HEK293 (cell line): ENCODE measurements around the gene ACOT12.

Experiments used
- CTCF ChIA-PET: fragments of 350-600 bp; formaldehyde crosslinking; extraction: SDS; loops from one replicate; lab custom pipeline; 2021; ENCODE audit warnings: antibody characterized with exemption; lab: Yijun Ruan, JAX
- POLR2A ChIA-PET: fragments of 300-600 bp; formaldehyde crosslinking; extraction: SDS; loops from one replicate; lab custom pipeline; 2020; ENCODE audit warnings: antibody characterized with exemption, inconsistent platforms; lab: Yijun Ruan, JAX
- H3K27ac ChIP-seq: fragments of 200-500 bp; sonication (Bioruptor generic); 2 replicates; pipeline ENCODE4 v1.5.1; 2014; ENCODE audit warnings: low read depth, low read length, control low read depth, inconsistent platforms; ENCODE audit errors: extremely low read depth
- H3K36me3 ChIP-seq, 2 experiments: fragments of 200-500 bp in 1 of 2; sonication (Bioruptor generic) in 1 of 2; 1 replicate in 1 of 2; 2 replicates in 1 of 2; pipeline ENCODE4 v1.5.1; 2014 to 2017; ENCODE audit warnings: inconsistent platforms in 2 of 2, low read length in 2 of 2; ENCODE audit not compliant: control insufficient read depth in 2 of 2, insufficient read depth in 1 of 2
- H3K4me1 ChIP-seq: fragments of 200-500 bp; sonication (Bioruptor generic); 2 replicates; pipeline ENCODE4 v1.5.1; 2014; ENCODE audit warnings: mild to moderate bottlenecking, low read length, inconsistent platforms; ENCODE audit not compliant: control insufficient read depth, insufficient read depth
- H3K4me3 ChIP-seq: 2 replicates; pipeline ENCODE4 v1.5.1; 2011; ENCODE audit warnings: low read depth, mild to moderate bottlenecking, control low read depth, low read length, moderate library complexity
- H3K9me3 ChIP-seq: fragments of 200-500 bp; sonication (Bioruptor generic); 2 replicates; pipeline ENCODE4 v1.5.1; 2014; ENCODE audit warnings: low read depth, low read length, inconsistent platforms; ENCODE audit not compliant: control insufficient read depth, insufficient read depth
- GLIS1 ChIP-seq: fragments of 450-650 bp; formaldehyde crosslinking; IDR thresholded peaks from 2 replicates; pipeline ENCODE4 v1.5.1; 2016; ENCODE audit warnings: missing biosample characterization, missing genetic modification characterization
- KLF8 ChIP-seq: fragments of 450-650 bp; formaldehyde crosslinking; IDR thresholded peaks from 2 replicates; pipeline ENCODE4 v1.5.1; 2016; ENCODE audit warnings: missing biosample characterization, missing genetic modification characterization
- KLF9 ChIP-seq: fragments of 450-650 bp; formaldehyde crosslinking; IDR thresholded peaks from 2 replicates; pipeline ENCODE4 v1.5.1; 2016; ENCODE audit warnings: missing biosample characterization, missing genetic modification characterization, low read depth
- MZF1 ChIP-seq: fragments of 450-650 bp; formaldehyde crosslinking; IDR thresholded peaks from 2 replicates; pipeline ENCODE4 v1.5.1; 2017; ENCODE audit warnings: missing biosample characterization, missing genetic modification characterization, borderline replicate concordance
- OSR2 ChIP-seq: fragments of 450-650 bp; formaldehyde crosslinking; IDR thresholded peaks from 2 replicates; pipeline ENCODE4 v1.5.1; 2016; ENCODE audit warnings: missing biosample characterization, missing genetic modification characterization
- ZBTB48 ChIP-seq: fragments of 450-650 bp; formaldehyde crosslinking; IDR thresholded peaks from 2 replicates; pipeline ENCODE4 v1.5.1; 2016; ENCODE audit warnings: missing biosample characterization, missing genetic modification characterization
- ZNF133 ChIP-seq: fragments of 450-650 bp; formaldehyde crosslinking; IDR thresholded peaks from 2 replicates; pipeline ENCODE4 v1.5.1; 2016; ENCODE audit warnings: missing biosample characterization, missing genetic modification characterization
- ZNF155 ChIP-seq: fragments of 450-650 bp; formaldehyde crosslinking; IDR thresholded peaks from 2 replicates; pipeline ENCODE4 v1.5.1; 2016; ENCODE audit warnings: missing biosample characterization, missing genetic modification characterization
- ZNF16 ChIP-seq: fragments of 450-650 bp; formaldehyde crosslinking; IDR thresholded peaks from 2 replicates; pipeline ENCODE4 v1.5.1; 2016; ENCODE audit warnings: low read depth, missing biosample characterization, missing genetic modification characterization
- ZNF596 ChIP-seq: fragments of 450-650 bp; IDR thresholded peaks from 2 replicates; pipeline ENCODE4 v1.5.0; 2018; ENCODE audit warnings: missing biosample characterization, mild to moderate bottlenecking, missing genetic modification characterization, moderate library complexity
- ZNF610 ChIP-seq: fragments of 450-650 bp; formaldehyde crosslinking; IDR thresholded peaks from 2 replicates; pipeline ENCODE4 v1.5.1; 2016; ENCODE audit warnings: missing biosample characterization, missing genetic modification characterization, borderline replicate concordance
- ZNF626 ChIP-seq: fragments of 450-650 bp; sonication (Bioruptor Pico); formaldehyde crosslinking; IDR thresholded peaks from 2 replicates; pipeline ENCODE4 v1.5.1; 2018; ENCODE audit warnings: missing biosample characterization, missing genetic modification characterization, inconsistent platforms
- ZNF664 ChIP-seq: fragments of 450-650 bp; formaldehyde crosslinking; IDR thresholded peaks from 2 replicates; pipeline ENCODE4 v1.5.1; 2016; ENCODE audit warnings: missing biosample characterization, missing genetic modification characterization
- ZNF76 ChIP-seq: fragments of 450-650 bp; formaldehyde crosslinking; IDR thresholded peaks from 2 replicates; pipeline ENCODE4; 2016; ENCODE audit warnings: low read depth, missing biosample characterization, missing genetic modification characterization, borderline replicate concordance
- ZXDB ChIP-seq: fragments of 450-650 bp; formaldehyde crosslinking; IDR thresholded peaks from 2 replicates; pipeline ENCODE4 v1.5.1; 2016; ENCODE audit warnings: missing biosample characterization, missing genetic modification characterization
- TF ChIP-seq, protein P1 (sequence below): fragments of 450-650 bp; formaldehyde crosslinking; IDR thresholded peaks from 2 replicates; pipeline ENCODE4 v1.5.1; 2016; ENCODE audit warnings: missing biosample characterization, missing genetic modification characterization
- TF ChIP-seq, protein P2 (sequence below): fragments of 450-650 bp; formaldehyde crosslinking; IDR thresholded peaks from 2 replicates; pipeline ENCODE4 v1.5.1; 2016; ENCODE audit warnings: missing biosample characterization, missing genetic modification characterization
- TF ChIP-seq, protein P3 (sequence below): fragments of 450-650 bp; formaldehyde crosslinking; IDR thresholded peaks from 2 replicates; pipeline ENCODE4 v1.5.1; 2016; ENCODE audit warnings: missing biosample characterization, missing genetic modification characterization
- TF ChIP-seq, protein P4 (sequence below): fragments of 450-650 bp; formaldehyde crosslinking; conservative IDR thresholded peaks from 2 replicates; pipeline ENCODE4 v1.5.1; 2016; ENCODE audit warnings: low read depth, missing biosample characterization, missing genetic modification characterization
- TF ChIP-seq, protein P5 (sequence below): fragments of 450-650 bp; formaldehyde crosslinking; IDR thresholded peaks from 2 replicates; pipeline ENCODE4 v1.5.1; 2016; ENCODE audit warnings: missing biosample characterization, missing genetic modification characterization
- TF ChIP-seq, protein P6 (sequence below): fragments of 450-650 bp; formaldehyde crosslinking; IDR thresholded peaks from 2 replicates; pipeline ENCODE4 v1.5.1; 2016; ENCODE audit warnings: missing biosample characterization, missing genetic modification characterization

Gene ACOT12

DNA sequence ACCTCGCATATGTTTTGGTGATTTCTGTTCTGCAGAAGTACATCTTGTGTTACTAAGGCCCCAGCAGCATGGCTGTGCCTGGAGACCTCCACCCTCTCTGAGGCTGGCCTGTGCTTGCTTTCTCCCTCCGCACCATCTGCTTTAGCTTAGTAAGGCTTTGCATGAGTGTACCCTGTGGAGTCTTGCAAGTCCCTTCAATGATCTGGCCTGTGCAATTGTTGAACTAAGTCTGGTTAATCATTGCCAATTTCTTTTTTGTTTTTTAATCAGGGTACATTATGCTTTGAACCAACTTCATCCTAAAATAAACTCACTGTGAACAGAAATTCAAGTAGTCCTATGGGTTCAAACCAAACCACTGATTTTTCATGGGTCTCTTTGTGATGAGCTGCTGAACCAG, 32.3 kb downstream of the ACOT12 start (continued):
- TF ChIP-seq, protein P1, sequence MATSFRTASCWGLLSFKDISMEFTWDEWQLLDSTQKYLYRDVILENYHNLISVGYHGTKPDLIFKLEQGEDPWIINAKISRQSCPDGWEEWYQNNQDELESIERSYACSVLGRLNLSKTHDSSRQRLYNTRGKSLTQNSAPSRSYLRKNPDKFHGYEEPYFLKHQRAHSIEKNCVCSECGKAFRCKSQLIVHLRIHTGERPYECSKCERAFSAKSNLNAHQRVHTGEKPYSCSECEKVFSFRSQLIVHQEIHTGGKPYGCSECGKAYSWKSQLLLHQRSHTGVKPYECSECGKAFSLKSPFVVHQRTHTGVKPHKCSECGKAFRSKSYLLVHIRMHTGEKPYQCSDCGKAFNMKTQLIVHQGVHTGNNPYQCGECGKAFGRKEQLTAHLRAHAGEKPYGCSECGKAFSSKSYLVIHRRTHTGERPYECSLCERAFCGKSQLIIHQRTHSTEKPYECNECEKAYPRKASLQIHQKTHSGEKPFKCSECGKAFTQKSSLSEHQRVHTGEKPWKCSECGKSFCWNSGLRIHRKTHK (tag by site-specific recombination): no peak
- TF ChIP-seq MZF1 (tag by site-specific recombination): no peak
- no peak for TF ChIP-seq ZNF133
- TF ChIP-seq, protein P2, sequence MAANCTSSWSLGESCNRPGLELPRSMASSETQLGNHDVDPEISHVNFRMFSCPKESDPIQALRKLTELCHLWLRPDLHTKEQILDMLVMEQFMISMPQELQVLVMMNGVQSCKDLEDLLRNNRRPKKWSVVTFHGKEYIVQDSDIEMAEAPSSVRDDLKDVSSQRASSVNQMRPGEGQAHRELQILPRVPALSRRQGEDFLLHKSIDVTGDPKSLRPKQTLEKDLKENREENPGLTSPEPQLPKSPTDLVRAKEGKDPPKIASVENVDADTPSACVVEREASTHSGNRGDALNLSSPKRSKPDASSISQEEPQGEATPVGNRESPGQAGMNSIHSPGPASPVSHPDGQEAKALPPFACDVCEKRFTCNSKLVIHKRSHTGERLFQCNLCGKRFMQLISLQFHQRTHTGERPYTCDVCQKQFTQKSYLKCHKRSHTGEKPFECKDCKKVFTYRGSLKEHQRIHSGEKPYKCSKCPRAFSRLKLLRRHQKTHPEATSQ: no peak
- no peak for TF ChIP-seq ZNF16 (tag by site-specific recombination)
- no peak for TF ChIP-seq ZNF76 (tag by site-specific recombination)
- TF ChIP-seq KLF8: no peak
- no peak for TF ChIP-seq OSR2

DNA sequence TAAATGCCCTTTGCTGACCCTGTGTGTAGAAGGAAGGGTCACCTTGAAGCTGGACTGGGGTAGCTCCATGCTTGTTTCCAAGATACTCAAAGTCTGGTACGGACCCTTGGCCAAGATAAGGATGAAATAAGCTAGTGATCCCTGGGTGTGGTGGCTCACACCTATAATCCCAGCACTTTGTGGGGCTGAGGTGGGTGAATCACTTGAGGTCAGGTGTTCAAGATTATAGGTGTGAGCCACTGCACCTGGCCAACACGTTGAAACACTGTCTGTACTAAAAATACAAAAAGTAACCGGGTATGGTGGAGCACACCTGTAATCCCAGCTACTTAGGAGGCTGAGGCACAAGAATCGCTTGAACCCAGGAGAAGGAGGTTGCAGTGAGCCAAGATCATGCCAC, 33.3 kb downstream of the ACOT12 start:
- CTCF ChIA-PET: interaction anchor here (0.7 to 0.9 kb wide), 2 partner anchors 65 to 97 kb away, joined by 3 to 6 read pairs; no protein-coding TSS in a partner anchor
- H3K4me3 ChIP-seq: no peak overlapping the region
- H3K9me3 ChIP-seq: no peaks in the 10 kb centered on the region
- no peak overlapping the region for H3K27ac ChIP-seq
- H3K36me3 ChIP-seq: no peaks in the 10 kb centered on the region
- POLR2A ChIA-PET: no interaction called here
- H3K4me1 ChIP-seq: 0 out of 2 replicates have a peak, but pooled peaks cover 2% of the 10 kb centered on the region
- TF ChIP-seq GLIS1 (tag by site-specific recombination) (no peak), ZBTB48 (no peak), ZNF155 (tag by site-specific recombination) (no peak), KLF9 (tag by site-specific recombination) (no peak), ZNF664 (tag by site-specific recombination) (no peak), ZNF596 (tag by site-specific recombination) (no peak), ZNF610 (tag by site-specific recombination) (no peak), ZXDB (tag by site-specific recombination) (no peak), ZNF626 (tag by site-specific recombination) (no peak)
- TF ChIP-seq, protein P3, sequence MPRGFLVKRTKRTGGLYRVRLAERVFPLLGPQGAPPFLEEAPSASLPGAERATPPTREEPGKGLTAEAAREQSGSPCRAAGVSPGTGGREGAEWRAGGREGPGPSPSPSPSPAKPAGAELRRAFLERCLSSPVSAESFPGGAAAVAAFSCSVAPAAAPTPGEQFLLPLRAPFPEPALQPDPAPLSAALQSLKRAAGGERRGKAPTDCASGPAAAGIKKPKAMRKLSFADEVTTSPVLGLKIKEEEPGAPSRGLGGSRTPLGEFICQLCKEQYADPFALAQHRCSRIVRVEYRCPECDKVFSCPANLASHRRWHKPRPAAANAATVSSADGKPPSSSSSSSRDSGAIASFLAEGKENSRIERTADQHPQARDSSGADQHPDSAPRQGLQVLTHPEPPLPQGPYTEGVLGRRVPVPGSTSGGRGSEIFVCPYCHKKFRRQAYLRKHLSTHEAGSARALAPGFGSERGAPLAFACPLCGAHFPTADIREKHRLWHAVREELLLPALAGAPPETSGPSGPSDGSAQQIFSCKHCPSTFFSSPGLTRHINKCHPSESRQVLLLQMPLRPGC (tag by site-specific recombination): no peak
- TF ChIP-seq, protein P4, sequence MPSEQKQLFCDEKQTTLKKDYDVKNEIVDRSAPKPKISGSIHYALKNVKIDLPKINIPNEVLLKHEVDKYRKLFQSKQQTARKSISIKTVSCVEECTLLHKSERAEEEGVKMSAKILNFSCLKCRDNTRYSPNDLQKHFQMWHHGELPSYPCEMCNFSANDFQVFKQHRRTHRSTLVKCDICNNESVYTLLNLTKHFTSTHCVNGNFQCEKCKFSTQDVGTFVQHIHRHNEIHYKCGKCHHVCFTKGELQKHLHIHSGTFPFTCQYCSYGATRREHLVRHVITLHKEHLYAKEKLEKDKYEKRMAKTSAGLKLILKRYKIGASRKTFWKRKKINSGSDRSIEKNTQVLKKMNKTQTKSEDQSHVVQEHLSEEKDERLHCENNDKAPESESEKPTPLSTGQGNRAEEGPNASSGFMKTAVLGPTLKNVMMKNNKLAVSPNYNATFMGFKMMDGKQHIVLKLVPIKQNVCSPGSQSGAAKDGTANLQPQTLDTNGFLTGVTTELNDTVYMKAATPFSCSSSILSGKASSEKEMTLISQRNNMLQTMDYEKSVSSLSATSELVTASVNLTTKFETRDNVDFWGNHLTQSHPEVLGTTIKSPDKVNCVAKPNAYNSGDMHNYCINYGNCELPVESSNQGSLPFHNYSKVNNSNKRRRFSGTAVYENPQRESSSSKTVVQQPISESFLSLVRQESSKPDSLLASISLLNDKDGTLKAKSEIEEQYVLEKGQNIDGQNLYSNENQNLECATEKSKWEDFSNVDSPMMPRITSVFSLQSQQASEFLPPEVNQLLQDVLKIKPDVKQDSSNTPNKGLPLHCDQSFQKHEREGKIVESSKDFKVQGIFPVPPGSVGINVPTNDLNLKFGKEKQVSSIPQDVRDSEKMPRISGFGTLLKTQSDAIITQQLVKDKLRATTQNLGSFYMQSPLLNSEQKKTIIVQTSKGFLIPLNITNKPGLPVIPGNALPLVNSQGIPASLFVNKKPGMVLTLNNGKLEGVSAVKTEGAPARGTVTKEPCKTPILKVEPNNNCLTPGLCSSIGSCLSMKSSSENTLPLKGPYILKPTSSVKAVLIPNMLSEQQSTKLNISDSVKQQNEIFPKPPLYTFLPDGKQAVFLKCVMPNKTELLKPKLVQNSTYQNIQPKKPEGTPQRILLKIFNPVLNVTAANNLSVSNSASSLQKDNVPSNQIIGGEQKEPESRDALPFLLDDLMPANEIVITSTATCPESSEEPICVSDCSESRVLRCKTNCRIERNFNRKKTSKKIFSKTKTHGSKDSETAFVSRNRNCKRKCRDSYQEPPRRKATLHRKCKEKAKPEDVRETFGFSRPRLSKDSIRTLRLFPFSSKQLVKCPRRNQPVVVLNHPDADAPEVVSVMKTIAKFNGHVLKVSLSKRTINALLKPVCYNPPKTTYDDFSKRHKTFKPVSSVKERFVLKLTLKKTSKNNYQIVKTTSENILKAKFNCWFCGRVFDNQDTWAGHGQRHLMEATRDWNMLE (tag by site-specific recombination): no peak
- TF ChIP-seq, protein P5, sequence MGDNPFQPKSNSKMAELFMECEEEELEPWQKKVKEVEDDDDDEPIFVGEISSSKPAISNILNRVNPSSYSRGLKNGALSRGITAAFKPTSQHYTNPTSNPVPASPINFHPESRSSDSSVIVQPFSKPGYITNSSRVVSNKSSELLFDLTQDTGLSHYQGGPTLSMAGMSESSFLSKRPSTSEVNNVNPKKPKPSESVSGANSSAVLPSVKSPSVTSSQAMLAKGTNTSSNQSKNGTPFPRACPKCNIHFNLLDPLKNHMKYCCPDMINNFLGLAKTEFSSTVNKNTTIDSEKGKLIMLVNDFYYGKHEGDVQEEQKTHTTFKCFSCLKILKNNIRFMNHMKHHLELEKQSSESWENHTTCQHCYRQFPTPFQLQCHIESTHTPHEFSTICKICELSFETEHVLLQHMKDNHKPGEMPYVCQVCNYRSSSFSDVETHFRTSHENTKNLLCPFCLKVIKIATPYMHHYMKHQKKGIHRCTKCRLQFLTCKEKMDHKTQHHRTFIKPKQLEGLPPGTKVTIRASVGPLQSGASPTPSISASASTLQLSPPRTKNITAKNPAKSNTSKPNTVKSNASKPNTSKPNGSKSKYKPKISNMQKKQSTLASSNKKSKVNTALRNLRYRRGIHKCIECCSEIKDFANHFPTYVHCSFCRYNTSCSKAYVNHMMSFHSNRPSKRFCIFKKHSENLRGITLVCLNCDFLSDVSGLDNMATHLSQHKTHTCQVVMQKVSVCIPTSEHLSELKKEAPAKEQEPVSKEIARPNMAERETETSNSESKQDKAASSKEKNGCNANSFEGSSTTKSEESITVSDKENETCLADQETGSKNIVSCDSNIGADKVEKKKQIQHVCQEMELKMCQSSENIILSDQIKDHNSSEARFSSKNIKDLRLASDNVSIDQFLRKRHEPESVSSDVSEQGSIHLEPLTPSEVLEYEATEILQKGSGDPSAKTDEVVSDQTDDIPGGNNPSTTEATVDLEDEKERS (tag by site-specific recombination): no peak
- TF ChIP-seq, protein P6, sequence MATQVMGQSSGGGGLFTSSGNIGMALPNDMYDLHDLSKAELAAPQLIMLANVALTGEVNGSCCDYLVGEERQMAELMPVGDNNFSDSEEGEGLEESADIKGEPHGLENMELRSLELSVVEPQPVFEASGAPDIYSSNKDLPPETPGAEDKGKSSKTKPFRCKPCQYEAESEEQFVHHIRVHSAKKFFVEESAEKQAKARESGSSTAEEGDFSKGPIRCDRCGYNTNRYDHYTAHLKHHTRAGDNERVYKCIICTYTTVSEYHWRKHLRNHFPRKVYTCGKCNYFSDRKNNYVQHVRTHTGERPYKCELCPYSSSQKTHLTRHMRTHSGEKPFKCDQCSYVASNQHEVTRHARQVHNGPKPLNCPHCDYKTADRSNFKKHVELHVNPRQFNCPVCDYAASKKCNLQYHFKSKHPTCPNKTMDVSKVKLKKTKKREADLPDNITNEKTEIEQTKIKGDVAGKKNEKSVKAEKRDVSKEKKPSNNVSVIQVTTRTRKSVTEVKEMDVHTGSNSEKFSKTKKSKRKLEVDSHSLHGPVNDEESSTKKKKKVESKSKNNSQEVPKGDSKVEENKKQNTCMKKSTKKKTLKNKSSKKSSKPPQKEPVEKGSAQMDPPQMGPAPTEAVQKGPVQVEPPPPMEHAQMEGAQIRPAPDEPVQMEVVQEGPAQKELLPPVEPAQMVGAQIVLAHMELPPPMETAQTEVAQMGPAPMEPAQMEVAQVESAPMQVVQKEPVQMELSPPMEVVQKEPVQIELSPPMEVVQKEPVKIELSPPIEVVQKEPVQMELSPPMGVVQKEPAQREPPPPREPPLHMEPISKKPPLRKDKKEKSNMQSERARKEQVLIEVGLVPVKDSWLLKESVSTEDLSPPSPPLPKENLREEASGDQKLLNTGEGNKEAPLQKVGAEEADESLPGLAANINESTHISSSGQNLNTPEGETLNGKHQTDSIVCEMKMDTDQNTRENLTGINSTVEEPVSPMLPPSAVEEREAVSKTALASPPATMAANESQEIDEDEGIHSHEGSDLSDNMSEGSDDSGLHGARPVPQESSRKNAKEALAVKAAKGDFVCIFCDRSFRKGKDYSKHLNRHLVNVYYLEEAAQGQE (tag by site-specific recombination): no peak
